ENCODE results near the gene MAD2L2.
A peak's percentile ranks its signal among the peaks of the same experiment; 100 is the strongest.

MAD2L2 gene

GRCh38 chr1:11681071-11681771, at the start of gene MAD2L2:
MAD2L2 (minus strand) TSS chr1:11681148; CDS start chr1:11680601, 547 bp downstream.
- Mint-ChIP-seq H3K27ac (peak within 1 kb of the TSS; percentile 94), H3K9me3 (no peaks in the 10 kb centered on the region), H3K4me3 (peak within 1 kb of the TSS; percentile 95), H3K4me1 (ENCODE audit: low read depth) (peaks cover 10% of the 10 kb centered on the region), H3K27me3 (ENCODE audit: low read depth) (peaks cover 3% of the 10 kb centered on the region), H3K36me3 (ENCODE audit: low read depth) (peaks cover 3% of the 10 kb centered on the region)

- Mint-ChIP-seq H3K9me3 (no peaks in the 10 kb centered on the region), H3K27me3 (ENCODE audit: low read depth) (no peaks in the 10 kb centered on the region), H3K4me3 (peak overlapping the region; percentile 72), H3K36me3 (ENCODE audit: low read depth) (no peaks in the 10 kb centered on the region), H3K27ac (peak overlapping the region; percentile 75), H3K4me1 (ENCODE audit: low read depth) (peaks cover 32% of the 10 kb centered on the region)
Observed at GRCh38 chr1:11730429-11730891, 49.5 kb upstream of the MAD2L2 start.

- no peaks in the 10 kb centered on the region for H3K36me3 Mint-ChIP-seq (ENCODE audit: low read depth)
- peak overlapping the region; percentile 75 for H3K27ac Mint-ChIP-seq
- H3K27me3 Mint-ChIP-seq (ENCODE audit: low read depth) = no peaks in the 10 kb centered on the region
- peaks cover 30% of the 10 kb centered on the region for H3K4me1 Mint-ChIP-seq (ENCODE audit: low read depth)
- peak overlapping the region; percentile 72 for H3K4me3 Mint-ChIP-seq
- H3K9me3 Mint-ChIP-seq = no peaks in the 10 kb centered on the region
Observed at GRCh38 chr1:11729498-11730428, 48.8 kb upstream of the MAD2L2 start.

- no peaks in the 10 kb centered on the region for H3K9me3 Mint-ChIP-seq
- H3K4me3 Mint-ChIP-seq = no peak overlapping the region
- H3K27ac Mint-ChIP-seq = no peak overlapping the region
- no peaks in the 10 kb centered on the region for H3K36me3 Mint-ChIP-seq (ENCODE audit: low read depth)
- H3K4me1 Mint-ChIP-seq (ENCODE audit: low read depth) = peaks cover 30% of the 10 kb centered on the region
- H3K27me3 Mint-ChIP-seq (ENCODE audit: low read depth) = no peaks in the 10 kb centered on the region
Observed at GRCh38 chr1:11729155-11729497, 48.2 kb upstream of the MAD2L2 start.

- Mint-ChIP-seq H3K4me3 (no peak overlapping the region), H3K27ac (no peak overlapping the region), H3K27me3 (ENCODE audit: low read depth) (peaks cover 4% of the 10 kb centered on the region), H3K9me3 (no peaks in the 10 kb centered on the region), H3K36me3 (ENCODE audit: low read depth) (no peaks in the 10 kb centered on the region), H3K4me1 (ENCODE audit: low read depth) (peaks cover 27% of the 10 kb centered on the region)
Observed at GRCh38 chr1:11728126-11728806, 47.3 kb upstream of the MAD2L2 start.

GRCh38 chr1:11727119-11727518, 46.2 kb upstream of the MAD2L2 start:
- H3K27ac Mint-ChIP-seq = no peak overlapping the region
- peaks cover 4% of the 10 kb centered on the region for H3K27me3 Mint-ChIP-seq (ENCODE audit: low read depth)
- no peaks in the 10 kb centered on the region for H3K36me3 Mint-ChIP-seq (ENCODE audit: low read depth)
- H3K4me3 Mint-ChIP-seq = no peak overlapping the region
- H3K4me1 Mint-ChIP-seq (ENCODE audit: low read depth) = peaks cover 23% of the 10 kb centered on the region
- no peaks in the 10 kb centered on the region for H3K9me3 Mint-ChIP-seq

GRCh38 chr1:11725616-11726015, 44.7 kb upstream of the MAD2L2 start:
- Mint-ChIP-seq H3K4me3 (no peak overlapping the region), H3K27ac (no peak overlapping the region), H3K36me3 (ENCODE audit: low read depth) (peaks cover 2% of the 10 kb centered on the region), H3K27me3 (ENCODE audit: low read depth) (peaks cover 8% of the 10 kb centered on the region), H3K9me3 (no peaks in the 10 kb centered on the region), H3K4me1 (ENCODE audit: low read depth) (peaks cover 15% of the 10 kb centered on the region)

GRCh38 chr1:11722538-11722937, 41.6 kb upstream of the MAD2L2 start:
- Mint-ChIP-seq H3K27ac (no peak overlapping the region), H3K4me1 (ENCODE audit: low read depth) (peaks cover 11% of the 10 kb centered on the region), H3K36me3 (ENCODE audit: low read depth) (peaks cover 2% of the 10 kb centered on the region), H3K27me3 (ENCODE audit: low read depth) (peaks cover 8% of the 10 kb centered on the region), H3K9me3 (no peaks in the 10 kb centered on the region), H3K4me3 (no peak overlapping the region)

- Mint-ChIP-seq H3K4me3 (no peak overlapping the region), H3K27me3 (ENCODE audit: low read depth) (peaks cover 8% of the 10 kb centered on the region)
Observed at GRCh38 chr1:11721311-11721710, 40.4 kb upstream of the MAD2L2 start.

GRCh38 chr1:11720525-11720924, 39.6 kb upstream of the MAD2L2 start:
- Mint-ChIP-seq H3K9me3 (no peaks in the 10 kb centered on the region), H3K27me3 (ENCODE audit: low read depth) (peaks cover 12% of the 10 kb centered on the region), H3K4me1 (ENCODE audit: low read depth) (peaks cover 10% of the 10 kb centered on the region), H3K36me3 (ENCODE audit: low read depth) (peaks cover 2% of the 10 kb centered on the region), H3K4me3 (no peak overlapping the region), H3K27ac (no peak overlapping the region)

More at GRCh38 chr1:11721311-11721710, 40.4 kb upstream of the MAD2L2 start:
- Mint-ChIP-seq H3K27ac (no peak overlapping the region), H3K36me3 (ENCODE audit: low read depth) (peaks cover 2% of the 10 kb centered on the region), H3K4me1 (ENCODE audit: low read depth) (peaks cover 11% of the 10 kb centered on the region), H3K9me3 (no peaks in the 10 kb centered on the region)

- peaks cover 9% of the 10 kb centered on the region for H3K4me1 Mint-ChIP-seq (ENCODE audit: low read depth)
- H3K4me3 Mint-ChIP-seq = peak overlapping the region; percentile 75
- H3K36me3 Mint-ChIP-seq (ENCODE audit: low read depth) = peaks cover 2% of the 10 kb centered on the region
- H3K27me3 Mint-ChIP-seq (ENCODE audit: low read depth) = peaks cover 12% of the 10 kb centered on the region
- no peaks in the 10 kb centered on the region for H3K9me3 Mint-ChIP-seq
- no peak overlapping the region for H3K27ac Mint-ChIP-seq
Observed at GRCh38 chr1:11720033-11720376, 39.1 kb upstream of the MAD2L2 start.

GRCh38 chr1:11719313-11720032, 38.5 kb upstream of the MAD2L2 start:
- H3K4me1 Mint-ChIP-seq (ENCODE audit: low read depth) = peaks cover 9% of the 10 kb centered on the region
- H3K9me3 Mint-ChIP-seq = no peaks in the 10 kb centered on the region
- H3K4me3 Mint-ChIP-seq = peak overlapping the region; percentile 75
- H3K36me3 Mint-ChIP-seq (ENCODE audit: low read depth) = peaks cover 2% of the 10 kb centered on the region
- peaks cover 12% of the 10 kb centered on the region for H3K27me3 Mint-ChIP-seq (ENCODE audit: low read depth)
- H3K27ac Mint-ChIP-seq = peak overlapping the region; percentile 82

- Mint-ChIP-seq H3K4me1 (ENCODE audit: low read depth) (peaks cover 9% of the 10 kb centered on the region), H3K27ac (no peak overlapping the region), H3K36me3 (ENCODE audit: low read depth) (no peaks in the 10 kb centered on the region), H3K4me3 (no peak overlapping the region), H3K9me3 (no peaks in the 10 kb centered on the region), H3K27me3 (ENCODE audit: low read depth) (peaks cover 5% of the 10 kb centered on the region)
Observed at GRCh38 chr1:11714831-11715575, 34.1 kb upstream of the MAD2L2 start.
